ENCODE results near the gene HSD17B3. TPM values are rescaled to one million over a fixed set of nuclear protein-coding genes. Genes with fewer than 3 reads are reported as not detected.
"Not testable (repeated sequence)": the region's sequence is repeated elsewhere in the genome, so short reads cannot be mapped to it uniquely, and the experiment has no call there.

HSD17B3 gene
- total RNA-seq, 1 experiment from 2014 or later = not detected

DNA sequence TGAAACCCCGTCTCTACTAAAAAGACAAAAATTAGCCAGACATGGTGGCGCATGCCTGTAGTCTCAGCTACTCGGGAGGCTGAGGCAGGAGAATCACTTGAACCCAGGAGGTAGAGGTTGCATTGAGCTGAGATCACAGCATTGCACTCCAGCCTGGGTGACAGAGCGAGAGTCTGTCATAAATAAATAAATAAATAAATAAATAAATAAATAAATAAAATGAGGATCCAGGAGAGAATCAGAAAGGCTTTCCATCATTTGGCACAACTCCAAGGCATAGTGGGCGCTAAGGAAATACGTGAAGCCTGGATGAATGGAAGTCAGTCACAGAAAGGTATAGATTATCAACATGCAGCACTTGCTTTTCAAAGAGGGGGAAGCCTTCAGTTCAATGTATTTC lies 65.6 kb downstream of the HSD17B3 start:
- not testable (repeated sequence) for DNase-seq (ENCODE audit: low spot score)

DNA sequence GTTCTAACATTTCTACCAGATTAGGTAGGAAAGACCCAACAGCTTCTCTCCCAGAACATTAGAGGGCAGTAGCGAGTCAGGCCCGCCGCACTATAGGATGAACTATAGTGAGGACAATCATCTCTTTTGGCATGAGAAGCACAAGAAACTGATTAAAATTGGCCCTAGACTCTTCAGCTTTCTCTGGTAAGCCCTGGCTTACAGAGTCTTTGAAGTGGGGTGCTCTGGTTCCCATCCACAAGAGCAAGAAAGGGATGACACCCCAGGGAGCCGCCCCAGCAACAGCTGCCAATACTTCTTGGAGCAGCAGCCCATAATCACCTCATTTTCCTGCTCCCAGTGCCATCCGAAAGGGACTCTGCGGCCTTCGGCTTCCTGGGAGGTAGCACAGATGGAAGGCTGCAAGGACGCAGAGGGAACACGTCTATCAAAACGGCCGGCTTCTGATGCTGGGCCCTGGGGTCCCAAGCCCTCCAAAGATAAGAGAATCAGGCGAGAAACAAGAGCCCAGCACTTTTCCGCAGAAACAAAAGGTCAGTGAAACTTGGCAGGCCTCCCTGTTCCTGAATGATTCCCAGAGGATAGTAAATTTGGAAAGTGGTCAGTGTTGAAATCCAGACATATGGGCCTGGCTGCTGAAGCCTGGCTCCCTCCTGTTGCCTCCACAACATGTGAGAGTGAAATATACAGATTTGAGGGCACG lies 69.3 kb downstream of the HSD17B3 start:
- peak; percentile 67 for DNase-seq (ENCODE audit: low spot score)

DNA sequence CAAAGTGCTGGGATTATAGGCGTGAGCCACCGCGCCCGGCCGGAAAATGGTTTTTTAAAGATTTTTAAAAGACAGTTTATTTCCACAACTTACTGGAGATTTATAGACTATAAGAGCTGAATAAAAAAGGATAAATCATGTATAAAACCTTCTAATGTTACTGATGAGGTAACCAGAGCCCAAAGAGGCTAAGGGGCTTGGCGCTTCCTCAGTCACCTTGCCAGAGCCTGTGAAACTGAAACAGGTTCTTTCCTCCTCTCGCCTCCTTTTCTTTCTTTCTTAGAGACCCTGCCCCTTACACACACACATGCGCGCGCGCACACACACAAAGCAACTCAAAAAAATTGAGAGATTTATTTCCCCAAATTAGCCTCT lies 69.8 kb downstream of the HSD17B3 start:
- DNase-seq (ENCODE audit: low spot score) = no peak

DNA sequence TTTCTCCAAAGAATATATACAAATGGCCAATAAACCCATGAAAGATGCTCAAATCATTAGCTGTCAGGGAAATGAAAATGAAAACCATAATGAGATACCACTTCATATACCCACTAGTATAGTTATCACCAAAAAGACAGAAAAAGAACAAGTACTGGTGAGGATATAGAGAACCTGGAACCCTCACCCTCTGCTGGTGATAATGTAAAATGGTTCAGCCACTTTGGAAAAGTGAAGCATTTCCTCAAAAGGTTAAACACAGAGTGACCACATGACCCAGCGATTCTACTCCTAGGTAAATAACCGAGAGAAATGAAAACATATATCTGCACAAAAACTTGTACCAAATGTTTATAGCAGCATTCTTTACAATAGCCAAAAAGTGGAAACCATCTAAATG lies 72.0 kb downstream of the HSD17B3 start:
- no peak for DNase-seq (ENCODE audit: low spot score)

DNA sequence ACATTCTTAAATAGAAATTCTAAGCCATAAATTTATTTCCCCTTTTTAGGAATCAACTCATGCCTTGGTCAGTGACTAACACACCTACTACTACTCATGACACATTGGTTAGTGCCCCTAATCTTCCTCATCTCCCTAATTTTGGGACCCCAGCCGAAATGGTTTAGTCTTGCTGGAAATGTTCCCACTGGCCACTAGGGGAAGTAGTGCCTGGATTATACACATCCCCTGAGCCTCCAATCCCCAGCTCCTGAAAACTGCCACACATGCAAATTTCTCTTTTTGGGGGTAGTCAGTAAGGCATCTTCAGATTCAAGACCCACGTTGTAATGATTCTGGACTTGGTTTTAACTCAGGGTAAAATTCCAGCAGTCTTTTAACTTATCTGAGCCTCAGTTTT lies 79.8 kb downstream of the HSD17B3 start:
- DNase-seq (ENCODE audit: low spot score) = peak; percentile 28

DNA sequence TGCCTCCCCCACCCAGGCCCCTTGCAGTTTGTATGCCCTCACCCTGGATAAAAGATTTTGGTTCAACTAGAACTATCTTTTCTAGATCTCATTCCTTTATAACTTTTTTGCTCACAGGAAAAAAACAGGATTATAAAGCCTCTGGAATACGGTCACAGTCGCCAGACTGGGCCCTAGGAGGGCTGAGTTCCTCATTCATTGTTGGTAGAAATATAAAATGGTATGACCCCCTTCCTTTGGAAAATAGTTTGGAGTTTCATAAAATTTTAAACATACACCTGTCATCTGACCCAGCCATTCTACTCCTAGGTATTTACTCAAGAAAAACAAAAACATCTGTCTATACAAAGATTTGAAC lies 82.1 kb downstream of the HSD17B3 start:
- no peak for DNase-seq (ENCODE audit: low spot score)

DNA sequence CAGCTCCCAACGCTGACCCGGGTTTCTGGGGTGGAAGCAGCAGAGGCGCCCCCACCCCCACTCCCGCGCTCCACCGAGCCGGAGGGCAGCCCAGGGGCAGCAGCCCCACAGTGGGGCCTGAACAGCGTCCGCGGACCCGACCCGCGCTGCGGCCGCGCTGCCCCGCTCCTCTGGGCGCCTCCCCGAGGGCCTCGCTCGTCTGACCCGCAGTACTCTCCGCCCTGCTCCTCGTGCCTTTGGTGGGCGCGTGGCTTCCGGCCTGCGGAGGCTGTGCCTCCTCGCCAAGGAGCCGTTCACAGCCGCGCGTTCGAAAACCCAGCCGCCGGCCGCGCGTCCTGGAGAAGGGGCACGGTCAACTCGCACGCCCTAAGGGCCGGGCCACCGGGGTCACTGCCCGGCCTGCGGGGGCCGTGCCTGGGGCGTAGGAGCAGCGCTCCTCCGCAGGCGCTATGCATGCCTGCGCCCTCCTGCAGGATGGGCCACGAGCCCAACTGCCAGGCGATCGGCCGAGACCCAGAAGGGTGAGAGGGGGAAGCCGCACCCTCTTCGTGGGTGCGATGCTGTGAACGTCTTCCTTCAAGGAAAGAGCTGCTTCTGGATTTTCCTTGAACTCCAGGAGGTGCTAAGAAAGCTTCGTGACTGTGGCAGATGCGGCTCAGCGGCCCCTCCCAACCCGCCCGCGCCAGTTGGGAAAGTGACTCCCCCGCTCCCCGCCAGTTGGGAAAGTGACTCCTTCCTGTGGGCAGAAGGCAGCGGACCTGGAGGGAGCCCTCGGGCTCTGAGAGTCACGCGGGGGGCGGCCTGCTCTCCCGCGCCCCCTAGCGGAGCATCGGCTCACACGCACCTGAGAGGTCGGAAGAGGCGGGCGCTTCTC lies 82.7 kb downstream of the HSD17B3 start:
- DNase-seq (ENCODE audit: low spot score) = no peak

DNA sequence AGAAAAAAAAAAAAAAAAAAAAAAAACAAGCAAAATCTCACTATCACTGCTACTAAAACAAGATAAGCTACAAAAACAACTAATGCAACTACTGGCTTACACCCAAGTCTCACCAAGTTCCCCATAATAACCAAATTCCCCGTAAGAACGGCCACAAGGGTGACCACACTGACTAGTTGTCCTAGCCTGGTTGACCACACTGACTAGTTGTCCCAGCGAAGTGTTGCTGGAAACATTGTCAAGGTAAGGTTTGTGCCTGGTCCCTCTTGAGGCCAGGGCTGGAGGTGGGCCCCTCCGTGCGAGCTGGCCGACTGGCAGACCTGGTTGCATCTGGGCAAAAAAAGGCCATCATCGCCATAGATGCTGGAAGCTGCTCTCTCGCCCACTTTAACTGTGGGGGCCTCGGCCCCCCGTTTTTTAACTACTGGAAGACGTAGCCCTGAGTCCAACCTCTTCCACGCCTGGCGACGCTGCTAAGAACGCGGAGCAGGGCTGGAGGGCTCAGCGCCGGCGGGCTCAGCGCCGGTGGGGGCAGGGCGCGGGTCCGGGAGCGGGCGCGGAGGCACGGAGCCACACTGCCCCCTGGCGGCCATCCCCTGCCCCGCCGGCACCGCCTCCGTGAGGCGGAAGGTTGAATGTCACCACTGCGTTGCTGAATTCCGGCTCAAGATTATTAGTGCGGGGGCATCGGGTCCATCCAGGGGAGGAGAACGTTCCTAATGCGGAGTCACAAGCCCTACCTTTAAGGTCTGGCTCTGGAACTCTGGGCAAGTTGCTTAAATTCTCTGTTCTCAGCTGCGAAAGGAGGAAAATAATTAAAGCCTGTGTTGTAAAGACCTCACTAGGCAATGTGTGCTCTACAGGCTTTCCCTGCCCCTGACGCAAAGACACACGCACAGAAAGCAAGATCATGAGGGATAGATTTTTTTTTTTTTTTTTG lies 84.0 kb downstream of the HSD17B3 start:
- DNase-seq (ENCODE audit: low spot score) = peak; percentile 56

DNA sequence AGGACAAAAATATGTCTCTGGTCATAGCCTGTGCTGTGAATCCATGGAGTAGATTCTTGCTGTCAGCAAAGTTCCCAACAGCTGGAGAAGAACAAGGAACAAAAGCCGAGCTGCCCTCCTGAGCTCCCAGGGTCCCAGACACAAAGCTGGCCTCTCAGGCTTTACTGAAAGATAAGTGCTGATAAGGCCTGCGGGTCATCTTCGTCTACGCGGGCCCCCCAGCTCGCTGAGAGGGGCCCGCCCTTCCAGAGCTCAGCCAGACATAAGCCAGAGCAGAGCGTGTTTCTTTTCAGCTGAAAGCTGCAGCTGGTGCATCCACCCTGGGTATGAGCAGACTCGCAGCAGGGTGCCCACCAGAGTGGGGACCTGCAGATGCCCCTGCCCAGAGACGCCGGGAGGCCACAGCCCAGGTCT lies 84.7 kb downstream of the HSD17B3 start:
- no peak for DNase-seq (ENCODE audit: low spot score)

DNA sequence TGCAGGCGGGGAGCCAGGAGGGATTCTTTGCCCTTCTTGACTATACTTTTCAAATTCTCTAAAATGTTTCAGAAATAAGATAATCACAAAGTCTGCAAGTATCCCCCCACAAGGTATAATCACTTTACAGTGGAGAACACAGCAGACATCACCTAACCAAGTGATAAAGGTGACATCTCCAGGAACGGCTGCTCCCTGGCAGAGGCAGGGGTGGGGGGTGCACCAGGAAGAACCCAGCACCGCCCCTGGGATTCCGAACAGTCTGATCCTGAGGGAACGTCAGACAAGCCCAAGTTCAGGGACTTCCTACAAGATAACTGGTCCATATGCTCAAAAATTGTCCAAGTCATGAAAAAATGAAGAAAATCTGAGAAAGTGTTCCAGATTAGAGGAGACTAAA lies 85.4 kb downstream of the HSD17B3 start:
- DNase-seq (ENCODE audit: low spot score) = no peak

DNA sequence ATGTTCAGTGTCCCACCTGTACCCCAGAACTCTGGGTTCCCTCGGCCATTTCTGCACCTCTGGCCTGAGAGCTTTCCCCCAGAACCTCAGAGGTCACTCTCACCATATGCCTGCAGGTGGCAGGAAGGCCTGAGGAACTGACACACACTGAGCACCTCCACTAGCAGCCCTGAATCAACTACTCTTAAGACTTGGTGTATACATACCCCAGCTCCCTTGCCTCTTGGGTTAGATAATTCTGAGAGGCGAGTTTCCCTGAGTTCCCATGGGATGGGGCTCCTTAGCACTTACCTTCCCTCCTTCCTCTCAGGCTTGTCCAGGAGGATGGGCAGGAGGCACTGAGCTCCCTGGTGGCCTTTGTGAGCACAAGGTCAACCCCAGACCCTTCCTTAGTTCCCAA lies 86.1 kb downstream of the HSD17B3 start:
- no peak for DNase-seq (ENCODE audit: low spot score)

DNA sequence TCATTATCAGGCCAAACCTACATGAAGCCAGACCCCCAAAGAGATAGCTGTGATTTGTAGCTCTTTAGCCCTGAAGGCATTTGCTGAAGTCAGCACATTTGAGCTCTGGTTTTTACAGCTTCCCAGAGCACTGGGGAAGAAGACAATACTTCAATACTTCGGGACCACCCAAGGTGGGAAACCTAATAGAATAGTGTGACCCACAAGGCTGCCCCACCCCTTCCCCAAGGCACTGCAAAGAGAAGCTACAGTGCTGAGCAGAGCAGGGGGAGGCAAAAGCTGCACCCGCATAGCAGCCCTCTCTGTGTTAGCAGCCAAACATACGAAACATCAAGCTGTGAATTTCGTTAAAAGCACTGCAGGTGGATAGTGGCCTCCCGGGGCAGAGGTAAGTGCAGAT lies 87.3 kb downstream of the HSD17B3 start:
- no peak for DNase-seq (ENCODE audit: low spot score)

DNA sequence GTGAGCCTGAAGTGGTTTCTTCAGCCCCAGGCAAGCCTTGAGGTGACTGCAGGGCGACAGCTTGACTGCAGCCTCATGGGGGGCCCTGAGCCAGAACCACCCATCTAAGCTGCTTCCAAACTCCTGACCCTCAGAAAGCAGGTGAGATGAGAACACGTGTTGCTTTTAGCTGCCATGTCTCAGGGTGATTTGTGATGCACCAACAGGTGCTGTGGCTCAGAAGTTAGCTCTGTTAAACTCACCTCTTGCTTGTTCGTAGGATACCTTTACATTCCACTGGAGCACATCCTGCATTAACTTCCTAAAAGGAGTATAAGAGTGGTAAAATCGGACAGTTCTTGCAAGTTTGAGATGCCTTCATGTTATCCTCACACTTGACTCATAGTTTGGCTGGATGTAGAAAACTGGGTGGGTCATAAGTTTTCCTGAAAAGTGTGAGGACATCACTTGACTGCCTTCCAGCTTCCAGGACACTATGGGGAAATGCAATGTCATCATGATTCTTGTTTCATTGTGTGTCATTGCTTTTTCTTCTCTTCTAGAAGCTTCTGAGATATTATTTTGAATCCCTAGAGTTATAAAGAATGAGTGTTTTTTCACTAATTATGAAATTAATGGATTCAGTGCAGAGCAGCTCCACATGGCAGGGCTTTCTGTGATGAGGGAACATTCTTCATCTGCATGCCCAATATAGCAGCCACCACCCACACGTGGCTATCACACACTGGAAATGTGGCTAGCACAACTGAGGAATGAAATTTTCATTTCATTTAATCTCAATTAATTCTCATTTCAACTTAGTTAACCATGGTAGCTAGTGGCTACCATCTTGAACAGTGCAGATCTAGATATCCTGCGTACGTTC lies 92.3 kb downstream of the HSD17B3 start:
- peak; percentile 83 for DNase-seq (ENCODE audit: low spot score)

DNA sequence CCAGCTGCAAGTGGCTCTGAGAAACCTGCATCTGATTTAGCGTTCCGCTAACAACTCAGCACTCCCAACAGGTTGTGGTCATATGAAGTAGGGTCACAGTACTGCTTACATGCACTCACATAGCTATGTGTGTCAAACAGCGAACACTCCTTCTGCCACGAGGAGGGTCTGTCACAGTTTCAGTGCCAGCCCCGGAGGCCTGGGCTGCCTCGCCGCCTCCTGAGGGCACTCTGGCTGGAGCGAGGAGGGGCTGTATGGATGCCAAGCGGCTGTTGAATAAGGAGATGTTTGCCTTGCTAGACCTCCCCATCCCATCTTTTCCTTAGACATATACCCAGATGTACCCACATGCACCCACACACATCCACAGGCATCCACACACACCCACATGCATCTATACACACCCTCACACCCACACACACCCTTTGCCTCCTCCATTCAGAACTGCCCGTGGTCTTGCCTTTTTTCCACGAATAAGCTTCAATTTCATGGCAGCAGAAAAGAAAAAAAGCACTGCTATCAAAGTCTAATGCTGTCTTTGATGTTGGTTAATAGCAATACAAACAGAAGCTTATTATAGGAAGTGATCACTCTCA lies 95.7 kb downstream of the HSD17B3 start:
- no peak for DNase-seq (ENCODE audit: low spot score)

DNA sequence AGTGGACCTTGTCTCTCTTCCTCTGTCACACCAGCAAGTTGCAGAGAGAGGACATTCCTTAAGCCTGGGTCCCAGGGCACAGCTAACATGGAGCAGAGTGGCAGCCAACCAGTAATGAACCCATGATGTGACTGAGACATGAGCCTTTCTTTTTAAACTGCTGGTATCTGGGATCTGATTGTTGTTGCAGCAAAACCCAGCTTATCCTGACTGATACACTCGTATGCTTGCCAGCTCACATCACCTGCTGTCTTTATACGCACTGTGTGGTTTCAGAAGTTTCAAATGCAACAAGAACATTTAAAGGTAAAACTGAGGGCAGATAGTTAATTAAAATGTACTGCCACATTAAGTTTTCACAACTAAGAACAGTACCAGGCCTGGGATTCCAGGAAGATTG lies 97.1 kb downstream of the HSD17B3 start:
- DNase-seq (ENCODE audit: low spot score) = no peak

DNA sequence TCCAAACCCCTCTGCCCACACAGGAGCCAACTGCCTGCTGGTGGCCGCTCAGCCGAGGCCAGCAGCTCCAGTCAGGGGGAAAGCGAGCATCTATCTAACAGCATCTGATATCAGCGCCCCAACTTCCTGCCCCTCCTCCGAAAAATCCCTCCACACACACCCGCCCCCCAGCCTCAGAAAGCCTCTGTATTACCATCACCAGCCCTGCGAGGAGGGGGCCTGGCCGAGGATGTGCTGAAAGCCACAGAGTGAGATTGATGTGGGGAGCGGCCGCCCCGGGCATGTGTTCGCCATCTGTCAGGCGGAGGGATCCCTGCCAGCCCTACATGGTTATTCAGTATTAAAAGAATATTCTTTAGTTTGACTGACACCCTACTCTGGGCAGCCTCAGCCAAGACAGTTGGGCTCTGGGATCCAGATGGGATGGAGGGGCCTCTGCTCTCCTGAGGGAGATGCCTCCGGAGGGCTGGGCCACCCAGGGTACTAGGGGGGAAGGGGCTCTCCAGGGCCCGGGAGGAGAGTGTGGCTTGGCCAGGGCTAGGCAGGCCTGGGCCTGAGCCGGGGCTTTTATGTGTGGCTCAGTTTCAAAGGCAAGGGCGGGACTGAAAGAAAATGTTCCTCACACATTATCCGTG lies 98.0 kb downstream of the HSD17B3 start:
- no peak for DNase-seq (ENCODE audit: low spot score)

DNA sequence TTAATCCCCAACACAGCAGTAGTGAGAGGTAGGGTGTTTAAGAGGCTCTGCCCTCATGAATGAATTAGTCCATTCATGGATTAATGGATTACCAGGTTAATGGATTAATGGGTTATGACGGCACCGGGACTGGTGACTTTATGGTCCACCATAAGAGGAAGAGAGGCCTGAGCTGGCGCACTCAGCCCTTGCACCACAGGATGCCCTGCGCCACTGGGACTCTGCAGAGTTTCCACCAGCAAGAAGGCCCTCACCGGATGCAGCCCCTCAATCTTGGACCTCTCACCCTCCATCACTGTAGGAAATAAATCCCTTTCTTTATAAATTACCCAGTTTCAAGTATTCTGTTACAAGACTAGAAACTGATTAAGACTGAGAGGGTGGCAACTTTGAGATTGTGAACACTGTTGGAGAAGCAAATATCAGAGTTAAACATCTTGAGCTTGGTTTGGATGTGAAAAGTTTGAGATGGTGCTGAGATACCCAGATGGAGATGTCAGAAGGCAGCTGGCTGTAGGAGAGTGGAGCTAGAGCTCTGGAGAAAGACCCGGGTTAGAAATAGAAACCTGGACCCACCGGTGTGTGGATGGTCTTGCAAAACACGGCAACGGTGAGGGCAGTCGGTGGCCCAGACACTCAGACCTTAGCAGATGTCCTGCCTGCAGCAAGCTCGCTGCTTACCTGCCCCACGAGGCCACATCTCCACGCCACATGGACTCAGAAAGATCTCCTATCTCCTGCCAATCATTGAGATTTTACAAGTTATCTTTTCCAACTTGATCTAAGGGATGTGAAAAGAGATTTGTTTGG lies 98.8 kb downstream of the HSD17B3 start:
- DNase-seq (ENCODE audit: low spot score) = no peak

DNA sequence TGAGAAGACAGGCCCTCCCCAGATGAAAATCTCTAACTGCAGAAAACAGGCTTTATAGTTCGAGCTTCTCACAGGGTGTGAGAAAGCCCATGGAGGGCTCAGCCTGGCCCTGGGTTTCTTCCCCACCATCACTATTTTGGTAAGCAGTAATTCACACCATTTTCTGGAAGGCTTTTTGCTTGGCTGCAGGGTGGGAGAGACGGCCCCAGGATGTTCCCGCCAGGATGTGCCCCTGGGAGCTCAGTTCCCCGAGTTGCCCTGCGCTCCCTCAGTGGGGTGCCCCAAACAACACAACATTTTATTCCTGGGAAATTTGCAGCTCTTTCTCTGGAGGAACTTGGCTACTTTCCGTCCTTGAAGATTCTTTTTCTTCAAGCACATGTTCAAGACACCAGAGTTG lies 100.8 kb downstream of the HSD17B3 start:
- no peak for DNase-seq (ENCODE audit: low spot score)

DNA sequence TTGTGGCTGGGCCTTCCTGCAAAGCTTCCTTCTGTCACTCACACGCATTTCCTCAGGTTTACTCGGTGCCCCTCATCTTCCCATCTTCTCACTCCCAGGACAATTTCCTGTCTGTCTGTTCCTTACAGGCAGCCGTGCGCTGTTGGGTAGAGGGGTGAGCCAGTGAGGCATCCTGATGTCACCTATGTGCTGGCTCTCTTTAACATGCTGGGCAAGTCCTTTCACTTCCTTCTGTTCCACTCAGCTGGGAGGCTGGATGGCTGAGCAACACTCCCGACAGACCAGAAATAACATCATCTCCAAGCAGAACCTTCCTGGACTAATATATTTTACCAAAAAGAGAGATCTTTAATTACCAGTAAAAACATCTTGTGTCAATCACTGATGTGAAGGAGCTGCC lies 103.0 kb downstream of the HSD17B3 start:
- no peak for DNase-seq (ENCODE audit: low spot score)

DNA sequence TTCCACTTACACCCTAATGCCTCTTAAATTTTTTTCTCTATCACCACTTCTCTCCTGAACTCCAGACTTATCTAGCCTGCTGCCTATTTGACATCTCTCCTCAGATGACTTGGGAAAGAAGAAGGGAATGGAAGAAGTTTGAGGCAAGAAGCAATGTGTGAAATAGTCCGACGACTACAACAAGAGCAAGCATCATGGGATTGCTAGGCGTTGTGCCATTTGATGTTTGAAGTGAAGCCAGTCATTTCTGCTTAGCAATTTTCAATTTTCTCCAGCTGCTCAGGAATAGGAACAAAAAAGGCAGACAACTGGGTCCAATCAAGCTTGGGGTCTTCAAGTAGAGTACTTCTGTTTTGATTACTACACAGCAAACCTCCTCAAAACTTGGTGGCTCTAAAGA lies 106.4 kb downstream of the HSD17B3 start:
- DNase-seq (ENCODE audit: low spot score) = no peak
